ENCODE data around the gene LMCD1. TPM values are rescaled to one million over a fixed set of nuclear protein-coding genes. Genes with fewer than 3 reads are reported as not detected.

The LMCD1 gene
- 58.0 to 77.2 TPM (median 72.3 TPM) in 5 replicates for total RNA-seq (2022; extraction: Qiagen RNA extraction)

DNA sequence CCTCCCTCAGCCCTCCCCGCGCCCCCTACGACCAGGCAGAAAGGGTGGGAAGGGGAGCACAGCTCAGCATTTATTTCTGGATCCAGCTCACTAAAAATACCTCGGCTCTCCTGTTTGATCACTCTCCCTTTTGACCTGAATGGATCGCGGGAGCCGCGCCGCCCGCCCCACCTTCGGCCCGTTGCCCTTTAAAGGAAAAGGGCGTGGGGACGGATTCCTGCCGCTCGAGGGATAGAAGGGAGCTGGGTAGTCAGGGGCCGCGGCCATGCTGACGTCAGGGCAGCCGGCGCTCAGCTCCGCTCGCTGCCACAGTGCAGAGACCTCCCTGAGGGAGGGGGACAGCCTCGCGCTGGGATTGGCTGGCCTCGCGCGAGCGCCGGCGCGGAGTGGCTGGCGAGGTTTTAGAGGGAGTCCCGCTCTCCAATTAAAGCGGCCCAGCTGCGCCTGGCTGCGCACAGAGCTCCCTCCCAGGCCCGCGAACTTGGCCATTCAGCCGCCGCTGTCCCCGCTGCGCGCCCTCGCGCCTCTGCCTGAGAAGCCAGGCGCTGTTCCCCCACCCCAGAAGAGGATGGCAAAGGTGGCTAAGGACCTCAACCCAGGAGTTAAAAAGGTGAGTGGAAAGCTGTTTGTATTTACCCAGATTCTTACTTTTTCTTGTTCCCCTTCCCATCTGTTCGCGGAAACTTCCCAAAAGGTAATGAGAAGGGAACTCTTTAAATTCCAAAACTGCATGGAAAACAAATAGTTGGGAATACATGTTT, at the start of gene LMCD1:
Gene LMCD1 (plus strand): TSS at position 453 of the 761 bp plus-strand sequence. CDS start 116 bp downstream, at position 569.

Other genes starting within 250 kb of the LMCD1 start
- 0.53 to 1.2 TPM (median 1.2 TPM) in 5 replicates for gene SSUH2, start 143.0 kb downstream of the LMCD1 start, total RNA-seq (2022; extraction: Qiagen RNA extraction)
- 0.07 to 0.16 TPM in 2 of 5 replicates, not detected in the others for gene CAV3, start 232.0 kb downstream of the LMCD1 start, total RNA-seq (2022; extraction: Qiagen RNA extraction)